AG10803 (cell line): ENCODE measurements around the gene C14orf119.

ENCODE experiments used
- DNase-seq: peaks from one replicate; pipeline ENCODE4 v3.0.0; 2010; ENCODE audit warnings: low read depth
- H3K4me3 ChIP-seq: 2 replicates; pipeline ENCODE4 v1.5.1; 2011; ENCODE audit warnings: mild to moderate bottlenecking, low read length, control low read depth
- TF ChIP-seq, protein P1 (sequence below): conservative IDR thresholded peaks from 2 replicates; pipeline ENCODE4 v1.5.1; 2011; ENCODE audit warnings: mild to moderate bottlenecking, low read length, control low read depth, inconsistent platforms

Gene C14orf119

DNA sequence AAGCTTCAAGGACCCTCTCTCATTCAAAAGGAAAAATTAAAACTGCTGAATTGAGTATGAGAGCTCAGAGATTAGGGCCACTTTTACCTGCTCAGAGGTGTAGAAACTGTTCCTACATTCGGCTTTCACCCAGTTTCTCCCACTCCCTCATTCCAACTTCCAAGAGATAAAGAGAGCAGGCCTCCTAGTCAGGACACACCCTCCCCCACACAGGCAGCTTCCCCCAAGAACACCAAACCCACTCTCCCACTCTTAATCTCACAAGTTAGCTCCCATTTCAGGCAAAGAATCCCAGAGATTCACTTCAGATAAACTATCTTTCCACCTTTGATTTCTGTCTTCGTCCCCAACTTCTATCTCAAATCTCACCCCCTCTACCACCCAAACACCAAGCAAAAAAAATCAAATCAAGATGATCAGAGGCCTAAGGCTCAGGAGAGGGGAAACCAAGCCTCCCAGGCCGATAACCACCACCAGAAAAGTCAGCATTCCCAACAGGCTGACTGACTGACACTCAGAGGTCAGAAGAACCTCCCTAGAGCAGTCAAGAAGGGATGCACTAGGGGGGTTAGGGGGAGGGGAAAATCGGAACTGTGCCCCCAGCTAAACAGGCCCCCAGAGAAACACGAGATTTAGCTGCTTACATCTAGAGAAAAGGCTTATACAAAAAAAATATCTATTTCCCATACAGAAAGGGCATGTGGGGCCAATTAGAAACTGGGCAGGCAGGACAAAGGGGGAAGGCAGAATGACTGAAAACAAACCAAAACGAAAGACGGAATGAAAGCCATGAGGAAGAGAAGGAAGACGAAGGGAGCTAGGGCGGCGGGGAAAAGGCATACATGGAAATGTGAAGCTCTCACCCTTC is 24.8 kb upstream of the C14orf119 start:
- DNase-seq, result no peak
- peak overlapping the region; percentile 92 for H3K4me3 ChIP-seq
- TF ChIP-seq, protein P1, sequence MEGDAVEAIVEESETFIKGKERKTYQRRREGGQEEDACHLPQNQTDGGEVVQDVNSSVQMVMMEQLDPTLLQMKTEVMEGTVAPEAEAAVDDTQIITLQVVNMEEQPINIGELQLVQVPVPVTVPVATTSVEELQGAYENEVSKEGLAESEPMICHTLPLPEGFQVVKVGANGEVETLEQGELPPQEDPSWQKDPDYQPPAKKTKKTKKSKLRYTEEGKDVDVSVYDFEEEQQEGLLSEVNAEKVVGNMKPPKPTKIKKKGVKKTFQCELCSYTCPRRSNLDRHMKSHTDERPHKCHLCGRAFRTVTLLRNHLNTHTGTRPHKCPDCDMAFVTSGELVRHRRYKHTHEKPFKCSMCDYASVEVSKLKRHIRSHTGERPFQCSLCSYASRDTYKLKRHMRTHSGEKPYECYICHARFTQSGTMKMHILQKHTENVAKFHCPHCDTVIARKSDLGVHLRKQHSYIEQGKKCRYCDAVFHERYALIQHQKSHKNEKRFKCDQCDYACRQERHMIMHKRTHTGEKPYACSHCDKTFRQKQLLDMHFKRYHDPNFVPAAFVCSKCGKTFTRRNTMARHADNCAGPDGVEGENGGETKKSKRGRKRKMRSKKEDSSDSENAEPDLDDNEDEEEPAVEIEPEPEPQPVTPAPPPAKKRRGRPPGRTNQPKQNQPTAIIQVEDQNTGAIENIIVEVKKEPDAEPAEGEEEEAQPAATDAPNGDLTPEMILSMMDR, result no peak

DNA sequence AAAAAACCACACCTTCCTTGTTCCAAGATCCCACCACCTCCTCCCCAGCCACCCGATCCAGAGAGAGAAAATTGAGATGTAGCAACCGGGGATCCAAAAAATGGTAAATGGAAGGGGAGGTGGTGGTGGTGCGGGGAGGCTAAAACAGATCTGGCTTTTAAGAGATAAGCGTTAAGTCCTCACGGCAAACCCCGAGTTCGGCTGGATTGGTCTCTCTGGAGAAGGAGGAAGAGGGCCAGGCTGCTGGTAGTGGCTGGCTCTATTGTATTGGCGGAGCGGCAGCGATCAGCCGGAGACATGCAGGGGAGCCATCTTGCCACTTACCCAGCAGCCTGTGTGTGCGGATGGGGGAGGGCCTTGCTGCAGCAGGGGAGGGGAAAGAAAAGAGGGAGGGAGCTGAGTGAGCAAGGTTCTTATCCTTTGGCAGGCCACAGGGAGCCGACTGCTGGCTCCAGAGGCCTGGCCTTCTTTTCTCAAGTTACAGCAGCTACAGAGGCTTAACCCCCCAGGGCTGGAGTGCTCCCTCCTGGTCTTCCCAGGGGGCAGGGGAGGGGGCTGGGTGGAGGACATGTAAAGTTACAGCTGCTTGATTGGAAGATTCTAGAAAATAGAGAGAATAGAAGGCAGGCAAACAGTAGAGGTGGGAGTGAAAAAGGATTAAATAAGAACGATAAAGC is 23.9 kb upstream of the C14orf119 start:
- peak overlapping the region; percentile 92 for H3K4me3 ChIP-seq
- TF ChIP-seq, protein P1, result no peak
- DNase-seq, result peak; percentile 93

DNA sequence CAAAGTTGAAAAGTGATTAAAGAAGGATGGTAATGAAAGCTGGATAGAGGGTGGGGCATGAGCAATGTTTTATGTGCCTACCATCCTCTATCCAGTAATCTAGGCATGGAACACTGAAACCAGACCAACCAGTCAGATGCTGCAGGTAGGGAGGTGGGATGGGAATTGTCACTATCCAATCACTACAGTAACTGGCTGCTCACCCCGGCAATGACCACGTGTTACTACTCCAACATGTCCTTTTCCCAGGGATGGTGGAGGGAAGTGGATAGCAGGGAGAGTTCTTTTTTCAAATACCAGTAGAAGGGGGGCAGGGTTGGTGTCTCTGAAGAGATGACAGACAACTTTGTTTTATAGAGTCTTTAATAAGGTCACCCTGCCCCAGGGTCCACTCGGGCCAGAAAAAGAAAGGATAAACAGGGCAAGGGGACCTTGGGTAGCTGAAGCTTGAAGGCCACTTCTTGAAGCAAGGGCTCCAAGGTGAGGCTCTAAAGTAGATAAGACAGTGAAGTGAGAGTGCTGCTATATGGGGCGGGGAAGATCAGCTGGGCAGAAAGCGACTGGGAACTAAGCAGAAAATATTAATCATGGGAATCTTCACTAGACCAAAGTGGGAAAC is 23.3 kb upstream of the C14orf119 start:
- TF ChIP-seq, protein P1, result no peak
- no peak for DNase-seq
- peak overlapping the region; percentile 92 for H3K4me3 ChIP-seq

DNA sequence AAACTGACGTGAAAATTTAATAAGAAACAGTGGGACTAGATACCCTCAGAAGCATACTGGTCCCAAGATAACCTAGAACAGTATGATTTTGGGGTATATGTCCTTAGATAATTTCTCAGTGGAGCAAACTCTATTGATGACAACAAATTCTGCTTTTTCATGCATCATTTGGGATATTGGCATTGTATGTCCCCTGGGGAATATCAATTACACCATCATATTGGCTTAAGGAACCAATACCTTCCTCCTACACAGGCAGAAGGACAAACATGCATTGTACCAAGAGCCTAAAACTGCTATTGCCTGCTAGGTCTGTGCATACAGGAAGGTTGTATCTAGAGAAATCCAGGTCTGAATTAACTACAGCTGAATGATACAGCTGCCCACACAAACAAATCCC is 20.4 kb upstream of the C14orf119 start:
- no peak for DNase-seq
- H3K4me3 ChIP-seq, result no peak overlapping the region
- TF ChIP-seq, protein P1, result no peak

DNA sequence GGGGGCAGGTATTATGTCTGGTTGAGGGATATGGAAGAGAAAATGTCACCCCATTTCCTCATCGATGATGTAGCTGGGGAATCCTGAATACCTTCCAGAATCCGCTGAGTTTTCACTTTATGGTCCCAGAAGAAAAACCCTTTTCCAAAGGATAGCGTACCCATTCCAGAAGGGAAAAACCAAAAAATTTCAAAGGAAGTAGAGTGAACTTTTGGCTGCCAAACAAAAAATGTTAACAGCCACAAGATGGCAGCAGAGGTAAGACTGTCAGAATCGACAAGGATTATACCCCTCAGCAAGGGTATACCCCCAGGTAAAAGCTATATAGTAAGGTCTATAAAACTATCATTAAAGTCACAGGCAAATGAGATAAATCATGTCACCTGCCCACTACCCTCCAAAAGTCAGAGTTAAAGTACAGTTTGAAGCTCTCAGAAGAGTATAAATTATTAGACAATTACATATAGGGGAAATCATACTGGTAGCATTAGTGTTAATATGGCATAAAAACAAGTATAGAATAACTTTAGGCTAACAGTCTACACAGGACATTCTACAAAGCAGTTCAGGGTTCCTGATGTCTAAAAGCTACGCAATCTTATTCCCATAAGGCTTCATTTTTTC is 18.4 kb upstream of the C14orf119 start:
- DNase-seq, result no peak
- H3K4me3 ChIP-seq, result no peak overlapping the region
- TF ChIP-seq, protein P1, result peak; percentile 73

DNA sequence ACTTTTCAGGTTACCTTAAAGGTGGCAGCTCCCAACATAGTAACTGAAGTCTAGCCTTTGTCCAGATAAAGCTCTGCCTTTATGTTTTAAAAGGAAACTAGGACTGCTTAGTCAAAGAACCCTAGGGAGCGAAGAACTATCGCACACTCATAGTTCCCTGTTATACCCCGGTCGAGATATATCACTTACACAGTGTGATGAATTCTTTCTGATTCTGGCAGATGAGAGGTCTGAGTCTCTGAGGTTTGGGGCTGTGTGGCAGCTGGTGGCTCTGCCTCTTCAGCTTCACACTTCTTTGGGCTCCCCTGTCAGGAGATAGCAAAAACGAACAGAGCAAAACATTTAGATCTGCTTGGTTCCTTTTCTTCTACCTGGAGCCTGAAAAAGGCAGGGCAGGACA is 17.3 kb upstream of the C14orf119 start:
- no peak for DNase-seq
- no peak overlapping the region for H3K4me3 ChIP-seq
- TF ChIP-seq, protein P1, result no peak
